SK-N-MC (cell line): ENCODE data around the gene EGFL8.
A peak's percentile ranks its signal among the peaks of the same experiment; 100 is the strongest.

Source experiments
- DNase-seq: peaks from one replicate; pipeline ENCODE4 v3.0.0-alpha.2; 2011; ENCODE audit warnings: low read depth, low spot score
- H3K27ac ChIP-seq: fragments of 200-600 bp; sonication (generic); 2 replicates; pipeline ENCODE4 v1.5.1; 2016; ENCODE audit warnings: mixed run types
- H3K36me3 ChIP-seq: fragments of 200-600 bp; sonication (generic); 2 replicates; pipeline ENCODE4 v1.6.1; 2017; ENCODE audit warnings: antibody characterized with exemption, low read length, mixed read lengths; ENCODE audit not compliant: insufficient read depth
- H3K4me3 ChIP-seq: fragments of 200-600 bp; sonication (generic); 2 replicates; pipeline ENCODE4 v1.5.1; 2016
- H3K9ac ChIP-seq: fragments of 200-600 bp; sonication (generic); 2 replicates; pipeline ENCODE4 v1.8.0; 2017; ENCODE audit warnings: mixed run types, mixed read lengths; ENCODE audit not compliant: insufficient read length
- H3K9me3 ChIP-seq: fragments of 200-600 bp; sonication (generic); 2 replicates; pipeline ENCODE4 v1.6.1; 2017; ENCODE audit warnings: low read depth, mild to moderate bottlenecking, antibody characterized with exemption, low read length, moderate library complexity, mixed read lengths
- EZH2 ChIP-seq: fragments of 200-600 bp; sonication (generic); IDR thresholded peaks from one replicate; pipeline ENCODE4 v1.6.1; 2017; ENCODE audit warnings: antibody characterized with exemption
- FOXP2 ChIP-seq: optimal IDR thresholded peaks from 2 replicates; pipeline ENCODE3; 2011; ENCODE audit warnings: mild to moderate bottlenecking, moderate library complexity; ENCODE audit not compliant: insufficient read depth; ENCODE audit errors: extremely low read length, control extremely low read depth
- POLR2AphosphoS5 ChIP-seq: IDR thresholded peaks from 2 replicates; pipeline ENCODE4 v1.6.1; 2012; ENCODE audit warnings: mild to moderate bottlenecking, low read depth, low read length, borderline replicate concordance

The EGFL8 gene

DNA sequence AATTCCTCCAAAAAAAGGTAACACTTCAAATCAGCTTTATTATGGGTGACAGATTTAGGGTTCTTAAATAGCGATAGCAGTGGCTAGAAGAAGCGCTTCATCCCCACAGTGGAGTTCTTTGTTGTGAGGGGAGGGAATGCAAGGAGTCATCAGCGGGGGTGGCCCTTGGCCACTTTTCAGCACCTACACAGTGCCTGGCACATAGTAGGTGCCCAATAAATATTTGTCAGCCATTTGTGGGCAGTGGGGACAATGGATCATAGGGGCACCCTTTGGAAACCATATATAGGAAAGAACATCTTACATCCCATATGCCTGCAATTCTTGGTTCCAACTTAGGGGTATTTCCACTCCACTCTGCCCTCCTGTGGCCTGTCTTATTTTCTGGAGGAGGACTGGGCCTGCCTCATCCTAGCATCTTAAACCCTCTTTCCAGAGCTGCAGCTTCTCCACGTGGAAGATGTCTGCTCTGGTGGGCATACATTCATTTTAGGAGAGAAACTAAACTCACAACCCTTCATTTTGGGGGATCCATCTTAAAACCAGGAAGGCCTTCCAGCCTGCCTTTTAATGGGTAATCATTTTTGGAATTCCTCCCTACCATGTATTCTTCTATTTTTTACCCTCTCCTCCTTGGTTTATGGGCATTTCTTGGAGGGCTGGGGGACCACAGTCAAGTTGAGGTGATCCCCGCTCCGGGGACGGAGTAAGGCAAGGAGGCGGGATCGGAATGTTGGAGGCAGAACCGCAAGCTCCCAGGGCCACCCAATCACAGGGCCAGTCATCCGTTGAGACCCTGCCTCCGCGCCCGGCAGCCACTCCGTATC lies 30.6 kb downstream of the EGFL8 start:
- peak overlapping the region; percentile 83 for H3K9ac ChIP-seq
- TF ChIP-seq POLR2AphosphoS5 (peak; percentile 78), FOXP2 (no peak)
- DNase-seq: no peak
- H3K36me3 ChIP-seq: no peaks in the 10 kb centered on the region
- no peaks in the 10 kb centered on the region for H3K9me3 ChIP-seq
- peak overlapping the region; percentile 87 for H3K4me3 ChIP-seq
- H3K27ac ChIP-seq: peak overlapping the region; percentile 97

GRCh38 chr6:32195652-32195901 lies 31.2 kb downstream of the EGFL8 start:
- DNase-seq: peak; percentile 90
- peak overlapping the region; percentile 87 for H3K4me3 ChIP-seq
- H3K27ac ChIP-seq: peak overlapping the region; percentile 90
- TF ChIP-seq EZH2: no peak
- no peak for TF ChIP-seq POLR2AphosphoS5
- TF ChIP-seq FOXP2: no peak
- H3K36me3 ChIP-seq: no peaks in the 10 kb centered on the region
- H3K9me3 ChIP-seq: no peaks in the 10 kb centered on the region
- H3K9ac ChIP-seq: peak overlapping the region; percentile 87

DNA sequence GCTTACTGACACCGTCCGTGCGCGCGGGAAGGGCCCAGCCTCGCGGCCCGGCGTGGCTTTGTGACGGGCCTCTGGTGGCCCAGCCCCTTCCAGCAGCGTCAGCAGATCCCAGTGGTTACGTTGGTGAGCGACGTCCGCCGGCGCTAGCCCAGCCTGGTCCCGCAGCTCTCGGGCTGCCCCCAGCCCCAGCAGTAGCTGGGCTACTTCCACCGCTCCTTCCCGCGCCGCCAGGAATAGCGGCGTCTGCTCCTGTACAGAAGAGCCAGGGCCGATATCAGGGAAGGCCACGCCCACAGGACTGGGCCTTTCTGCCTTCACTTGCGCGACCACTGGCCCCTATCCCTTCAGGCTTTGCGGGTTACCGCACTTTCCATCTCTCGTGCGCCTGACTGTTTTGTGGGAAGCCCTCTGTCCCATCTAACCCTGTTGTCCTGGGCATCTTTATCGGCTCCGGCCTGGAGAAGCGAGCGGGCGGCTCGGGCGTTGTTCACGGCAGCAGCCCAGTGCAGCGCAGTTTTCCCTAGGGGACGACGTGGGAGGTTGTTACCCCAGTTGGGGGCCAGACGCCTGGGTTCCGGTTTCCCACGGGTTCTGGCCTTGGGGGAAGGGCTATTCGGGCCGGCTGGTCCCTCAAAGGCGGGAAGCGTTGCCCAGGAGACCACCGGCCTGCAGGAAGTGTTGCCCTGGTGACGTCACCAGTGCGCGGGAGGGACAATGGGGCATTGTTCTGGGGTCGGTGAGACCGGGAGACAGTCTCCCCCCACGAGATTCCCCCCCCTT lies 31.7 kb downstream of the EGFL8 start:
- peak overlapping the region; percentile 87 for H3K9ac ChIP-seq
- H3K4me3 ChIP-seq: peak overlapping the region; percentile 87
- no peaks in the 10 kb centered on the region for H3K36me3 ChIP-seq
- TF ChIP-seq EZH2 (no peak), POLR2AphosphoS5 (peak; percentile 83; the same call in 1 of the 2 replicates), FOXP2 (peak; percentile 14)
- H3K27ac ChIP-seq: peak overlapping the region; percentile 90
- no peak for DNase-seq
- no peaks in the 10 kb centered on the region for H3K9me3 ChIP-seq

DNA sequence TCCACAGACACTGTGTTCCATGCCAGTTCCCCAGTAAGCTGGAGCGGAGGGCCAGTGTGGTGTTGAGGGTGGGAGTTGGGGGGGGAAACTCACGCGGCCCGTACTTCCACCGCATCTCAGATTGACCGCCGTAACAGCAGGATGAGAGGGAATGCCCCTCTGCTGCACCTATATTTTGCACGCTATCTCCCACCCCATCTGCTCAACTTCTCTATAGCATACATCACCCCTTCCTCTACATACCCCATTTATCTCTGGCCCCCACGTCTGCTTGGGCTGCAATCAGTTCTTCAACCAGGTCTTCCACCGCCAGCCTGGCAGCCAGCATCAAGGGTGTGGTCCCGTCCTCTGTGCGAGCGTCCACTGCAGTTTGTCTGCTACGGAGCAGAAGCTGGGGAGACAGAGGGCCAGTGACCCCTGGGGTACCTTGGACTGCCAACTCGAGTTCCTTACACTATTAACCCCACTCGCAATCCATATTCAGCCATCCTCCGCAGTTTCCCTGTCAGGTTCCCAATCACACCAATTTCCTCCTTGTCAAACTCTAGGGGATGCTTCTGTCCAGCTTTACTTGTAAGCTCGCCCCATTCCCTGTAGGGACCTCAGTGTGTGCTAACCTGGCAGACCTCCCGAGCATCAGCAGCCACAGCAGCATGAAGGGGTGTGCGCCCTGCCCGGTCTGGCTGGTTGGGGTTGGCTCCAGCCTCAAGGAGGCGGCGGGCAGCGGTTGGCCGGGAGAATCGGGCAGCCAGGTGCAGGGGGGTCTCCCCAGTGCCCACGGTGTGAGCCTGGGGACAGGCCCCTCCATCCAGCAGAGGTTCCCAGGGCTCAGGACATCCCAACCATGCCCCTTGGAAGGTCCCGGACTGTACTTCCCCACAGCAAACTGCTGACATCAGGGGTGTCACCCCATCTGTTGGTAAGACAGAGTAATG lies 32.6 kb downstream of the EGFL8 start:
- H3K9me3 ChIP-seq: no peaks in the 10 kb centered on the region
- peak overlapping the region; percentile 20 for H3K9ac ChIP-seq
- TF ChIP-seq EZH2 (no peak), POLR2AphosphoS5 (no peak), FOXP2 (no peak)
- DNase-seq: no peak
- H3K27ac ChIP-seq: peak overlapping the region; percentile 77
- H3K36me3 ChIP-seq: no peaks in the 10 kb centered on the region
- H3K4me3 ChIP-seq: peak overlapping the region; percentile 87

GRCh38 chr6:32198345-32198696 lies 33.9 kb downstream of the EGFL8 start:
- TF ChIP-seq EZH2 (no peak), POLR2AphosphoS5 (no peak), FOXP2 (no peak)
- Histone ChIP-seq H3K36me3 (no peaks in the 10 kb centered on the region), H3K27ac (no peak overlapping the region), H3K9ac (no peak overlapping the region), H3K9me3 (no peaks in the 10 kb centered on the region), H3K4me3 (no peak overlapping the region)
- no peak for DNase-seq

GRCh38 chr6:32198866-32199265 lies 34.5 kb downstream of the EGFL8 start:
- Histone ChIP-seq H3K4me3 (no peak overlapping the region), H3K27ac (no peak overlapping the region), H3K36me3 (no peaks in the 10 kb centered on the region), H3K9ac (no peak overlapping the region), H3K9me3 (no peaks in the 10 kb centered on the region)
- TF ChIP-seq EZH2: no peak
- TF ChIP-seq POLR2AphosphoS5: no peak
- TF ChIP-seq FOXP2: no peak
- no peak for DNase-seq

DNA sequence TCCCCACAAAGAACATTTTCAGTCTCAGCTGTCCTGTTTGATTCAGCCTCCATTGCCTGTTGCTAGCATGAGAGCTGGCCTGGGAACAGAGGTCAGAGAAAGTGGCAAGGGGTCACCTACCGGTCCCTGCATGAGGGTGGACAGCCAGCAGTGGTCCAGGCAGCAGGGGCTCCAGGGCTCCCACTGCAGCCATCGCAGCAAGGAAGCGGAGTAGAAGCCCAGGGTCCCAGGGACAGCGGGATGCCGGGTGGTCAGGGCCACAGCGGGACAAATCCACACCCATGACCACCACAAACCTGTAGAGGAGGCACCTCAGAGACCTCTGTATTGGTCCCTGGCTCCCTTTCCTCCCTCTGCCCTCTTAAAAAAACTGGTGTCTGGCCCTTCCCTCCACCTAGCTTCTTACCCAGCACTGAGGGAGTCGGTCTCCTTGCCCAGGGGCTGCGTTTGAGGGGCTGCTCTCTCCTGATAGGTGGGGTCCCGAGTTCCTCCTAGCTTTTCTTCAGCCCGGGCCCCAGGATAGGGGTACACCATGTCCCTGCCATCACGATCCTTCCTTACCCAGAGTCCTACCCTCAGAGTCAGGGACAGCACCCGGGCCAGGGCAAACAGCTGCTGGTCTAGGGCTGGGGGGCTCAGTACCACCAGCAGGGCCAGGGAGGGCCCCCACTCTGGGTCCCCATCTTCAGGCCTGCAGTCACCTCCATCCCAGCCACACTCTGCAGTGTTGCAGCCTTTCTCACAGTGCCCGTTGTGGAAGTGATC lies 36.5 kb downstream of the EGFL8 start:
- no peak overlapping the region for H3K9ac ChIP-seq

GRCh38 chr6:32202186-32202585 lies 37.8 kb downstream of the EGFL8 start:
- TF ChIP-seq FOXP2 (no peak), POLR2AphosphoS5 (no peak), EZH2 (no peak)
- no peak for DNase-seq
- peak overlapping the region; percentile 96 for H3K27ac ChIP-seq
- no peak overlapping the region for H3K9ac ChIP-seq
- H3K9me3 ChIP-seq: no peaks in the 10 kb centered on the region
- no peaks in the 10 kb centered on the region for H3K36me3 ChIP-seq
- no peak overlapping the region for H3K4me3 ChIP-seq

More for the DNA sequence above, 36.5 kb downstream of the EGFL8 start:
- H3K36me3 ChIP-seq: no peaks in the 10 kb centered on the region
- H3K4me3 ChIP-seq: no peak overlapping the region
- H3K27ac ChIP-seq: peak overlapping the region; percentile 96; the same call in 1 of the 2 replicates
- no peak for DNase-seq
- TF ChIP-seq FOXP2: no peak
- no peak for TF ChIP-seq EZH2
- H3K9me3 ChIP-seq: no peaks in the 10 kb centered on the region
